OCI-LY7 (cell line): ENCODE data around the gene RIMS4. TPM values are rescaled to one million over a fixed set of nuclear protein-coding genes. Genes with fewer than 3 reads are reported as not detected.

Source experiments
- BruUV-seq: library from RNA; stranded (reverse); fragments of 400-500 nt; replicated peaks from 2 replicates; lab custom pipeline; 2021; lab: Mats Ljungman, UMichigan
- CTCF ChIA-PET: fragments of 300-600 bp; sonication (Branson Sonifier 250); formaldehyde crosslinking; loops from one replicate; lab custom pipeline; 2022; ENCODE audit warnings: antibody characterized with exemption; ENCODE audit not compliant: unreplicated experiment; lab: Charles Lee
- POLR2A ChIA-PET: fragments of 300-600 bp; sonication (Branson Sonifier 250); formaldehyde crosslinking; loops from one replicate; lab custom pipeline; 2022; ENCODE audit warnings: antibody characterized with exemption; lab: Charles Lee
- DNase-seq: peaks from one replicate; pipeline ENCODE4 v3.0.0-alpha.2; 2015; ENCODE audit warnings: low spot score
- H2AFZ ChIP-seq: fragments of 200-600 bp; sonication (generic), shearing (Covaris generic); 2 replicates; pipeline ENCODE4 v1.6.1; 2014; ENCODE audit warnings: mild to moderate bottlenecking, antibody characterized with exemption, low read length, moderate library complexity
- H3K27ac ChIP-seq: fragments of 200-600 bp; sonication (generic); 2 replicates; pipeline ENCODE4 v1.5.1; 2014; ENCODE audit warnings: mixed run types, low read depth, mild to moderate bottlenecking, moderate library complexity, low read length, inconsistent platforms; ENCODE audit not compliant: poor library complexity, severe bottlenecking
- H3K36me3 ChIP-seq: fragments of 200-600 bp; sonication (generic); 2 replicates; pipeline ENCODE4 v1.6.1; 2014; ENCODE audit warnings: mild to moderate bottlenecking, antibody characterized with exemption, low read length, moderate library complexity, mixed read lengths; ENCODE audit not compliant: insufficient read depth
- H3K4me1 ChIP-seq: fragments of 200-600 bp; sonication (generic); 2 replicates; pipeline ENCODE4 v1.5.1; 2014; ENCODE audit warnings: mild to moderate bottlenecking, low read length; ENCODE audit not compliant: insufficient read depth, poor library complexity, severe bottlenecking
- H3K4me2 ChIP-seq: fragments of 200-600 bp; sonication (generic); 2 replicates; pipeline ENCODE4 v1.6.1; 2014; ENCODE audit warnings: mild to moderate bottlenecking, low read length
- H3K4me3 ChIP-seq: fragments of 200-600 bp; sonication (generic); 2 replicates; pipeline ENCODE4 v1.5.1; 2014; ENCODE audit warnings: mild to moderate bottlenecking, low read depth, low read length; ENCODE audit not compliant: poor library complexity, severe bottlenecking
- H3K79me2 ChIP-seq: fragments of 200-600 bp; sonication (generic); 2 replicates; pipeline ENCODE4 v1.6.1; 2016; ENCODE audit warnings: low read depth, mild to moderate bottlenecking, low read length, moderate library complexity, mixed read lengths; ENCODE audit not compliant: insufficient read depth
- H3K9me2 ChIP-seq: fragments of 200-600 bp; sonication (generic); 2 replicates; pipeline ENCODE4 v1.6.1; 2016; ENCODE audit warnings: mild to moderate bottlenecking, low read length, mixed read lengths; ENCODE audit not compliant: insufficient read depth
- H3K9me3 ChIP-seq: fragments of 200-600 bp; sonication (generic); 2 replicates; pipeline ENCODE4 v1.6.1; 2014; ENCODE audit warnings: mild to moderate bottlenecking, mixed run types, low read length, mixed read lengths
- H4K20me1 ChIP-seq: fragments of 200-600 bp; sonication (generic); 2 replicates; pipeline ENCODE4 v1.6.1; 2014; ENCODE audit warnings: mild to moderate bottlenecking, antibody characterized with exemption, low read length, moderate library complexity, mixed read lengths; ENCODE audit not compliant: insufficient read depth
- CTCF ChIP-seq: fragments of 200-600 bp; sonication (generic); conservative IDR thresholded peaks from 2 replicates; pipeline ENCODE4 v1.5.1; 2014; ENCODE audit warnings: mild to moderate bottlenecking, antibody characterized with exemption, low read length, moderate library complexity, mixed read lengths
- EZH2phosphoT487 ChIP-seq: fragments of 200-600 bp; sonication (generic); IDR thresholded peaks from 2 replicates; pipeline ENCODE4 v1.6.1; 2018; ENCODE audit warnings: low read depth, borderline replicate concordance, mild to moderate bottlenecking, mixed run types, antibody characterized with exemption, low read length, moderate library complexity, mixed read lengths
- intact Hi-C: fragments of 100-400 bp; cut with micrococcal nuclease; formaldehyde crosslinking; loops from one replicate; pipeline ENCODE4 v1.10.0; 2022; ENCODE audit not compliant: unreplicated experiment
- total RNA-seq, 2 experiments: library from RNA; depleted of rRNA in 1 of 2; stranded (reverse); fragments of >200 nt in 1 of 2; shearing (Covaris generic) in 1 of 2; gene quantifications; 2 replicates each; pipeline ENCODE4 v1.2.3, GENCODE V29; 2014 to 2022

RIMS4 gene
- total RNA-seq, 2 experiments from 2014 or later = not detected

DNA sequence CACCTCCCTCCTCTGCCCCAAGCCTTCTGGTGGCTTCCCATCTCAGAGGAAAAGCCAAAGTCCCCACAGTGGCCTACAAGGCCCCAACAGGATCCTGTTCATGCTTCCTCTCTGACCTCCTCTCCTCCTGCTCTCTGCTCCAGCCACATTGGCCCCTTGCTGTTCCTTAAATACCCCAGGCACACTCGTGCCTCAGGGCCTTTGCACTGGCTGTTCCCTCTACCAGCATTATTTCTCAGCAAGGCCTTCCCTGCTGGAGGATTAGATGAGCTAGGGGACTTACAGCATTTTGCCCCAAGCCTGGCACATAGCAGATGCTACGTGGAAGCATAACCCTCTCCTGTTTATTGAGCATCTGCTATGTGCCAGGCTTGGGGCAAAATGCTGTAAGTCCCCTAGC lies 87.4 kb downstream of the RIMS4 start:
- DNase-seq = no peak
- H3K4me2 ChIP-seq = no peak overlapping the region
- H3K79me2 ChIP-seq = no peaks in the 10 kb centered on the region
- intact Hi-C loops = no loop called here
- ChIA-PET POLR2A (no interaction called here), CTCF (no interaction called here)
- H3K9me2 ChIP-seq = no peaks in the 10 kb centered on the region
- H3K36me3 ChIP-seq = no peaks in the 10 kb centered on the region
- no TSS peak for BruUV-seq
- H4K20me1 ChIP-seq = no peaks in the 10 kb centered on the region
- H3K4me3 ChIP-seq = no peak overlapping the region
- H2AFZ ChIP-seq = no peak overlapping the region
- no peak overlapping the region for H3K27ac ChIP-seq
- no peak for TF ChIP-seq EZH2phosphoT487
- TF ChIP-seq CTCF = no peak
- H3K4me1 ChIP-seq = no peaks in the 10 kb centered on the region
- H3K9me3 ChIP-seq = no peaks in the 10 kb centered on the region

- DNase-seq = no peak
- ChIA-PET CTCF (no interaction called here), POLR2A (interaction anchor here (0.6 kb wide), 1 partner anchor 401 kb away, joined by 3 read pairs; no protein-coding TSS in a partner anchor)
- no peak for TF ChIP-seq CTCF
- TF ChIP-seq EZH2phosphoT487 = no peak
- H3K4me1 ChIP-seq = no peaks in the 10 kb centered on the region
- no peaks in the 10 kb centered on the region for H3K36me3 ChIP-seq
- no peak overlapping the region for H3K27ac ChIP-seq
- no peaks in the 10 kb centered on the region for H3K79me2 ChIP-seq
- no peak overlapping the region for H3K4me2 ChIP-seq
- no TSS peak for BruUV-seq
- H4K20me1 ChIP-seq = no peaks in the 10 kb centered on the region
- no peaks in the 10 kb centered on the region for H3K9me2 ChIP-seq
- no peaks in the 10 kb centered on the region for H3K9me3 ChIP-seq
- intact Hi-C loops = no loop called here
- H3K4me3 ChIP-seq = no peak overlapping the region
- H2AFZ ChIP-seq = no peak overlapping the region
Observed at GRCh38 chr20:44721785-44722054, 88.6 kb downstream of the RIMS4 start.

DNA sequence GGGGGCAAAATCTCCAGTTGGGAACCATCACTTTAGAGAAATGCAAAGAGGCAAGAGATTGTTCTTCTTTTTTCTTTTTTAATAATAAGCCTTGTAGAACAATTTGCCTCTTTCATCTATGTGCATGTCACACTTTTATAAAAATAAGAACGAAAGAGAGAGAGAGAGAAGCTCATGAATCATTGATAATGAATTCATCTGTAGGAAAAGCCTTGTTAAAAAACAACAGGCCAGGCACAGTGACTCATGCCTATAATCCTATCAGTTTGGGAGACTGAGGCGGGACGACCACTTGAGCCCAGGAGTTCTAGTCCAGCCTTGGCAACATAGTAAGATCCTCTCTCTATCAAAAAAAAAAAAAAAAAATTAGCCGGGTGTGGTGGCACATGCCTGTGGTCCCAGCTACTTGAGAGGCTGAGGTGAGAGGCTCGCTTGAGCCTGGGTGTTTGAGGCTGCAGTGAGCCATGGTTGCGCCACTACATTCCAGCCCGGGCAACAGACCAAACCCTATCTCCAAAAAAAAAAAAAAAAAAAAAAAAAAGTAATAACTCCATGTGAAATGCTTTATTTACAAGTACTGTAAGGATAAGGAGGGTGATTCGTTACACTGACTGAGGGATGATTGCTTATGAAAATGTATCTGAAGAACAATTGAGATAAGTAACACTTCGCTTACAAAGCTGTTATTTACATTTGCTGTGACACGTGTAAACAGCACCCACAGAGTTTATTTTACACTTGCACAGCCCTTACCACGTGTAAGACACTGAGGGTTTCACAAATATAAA lies 89.2 kb downstream of the RIMS4 start:
- no peaks in the 10 kb centered on the region for H3K79me2 ChIP-seq
- intact Hi-C loops = no loop called here
- no peak overlapping the region for H3K4me3 ChIP-seq
- H2AFZ ChIP-seq = no peak overlapping the region
- POLR2A ChIA-PET = interaction anchor here (0.6 to 0.7 kb wide), 2 partner anchors 31 to 401 kb away, joined by 3 to 5 read pairs; no protein-coding TSS in a partner anchor
- H3K9me3 ChIP-seq = no peaks in the 10 kb centered on the region
- TF ChIP-seq CTCF = no peak
- TF ChIP-seq EZH2phosphoT487 = no peak
- H3K9me2 ChIP-seq = no peaks in the 10 kb centered on the region
- no peak overlapping the region for H3K27ac ChIP-seq
- H4K20me1 ChIP-seq = no peaks in the 10 kb centered on the region
- H3K4me2 ChIP-seq = no peak overlapping the region
- CTCF ChIA-PET = no interaction called here
- H3K4me1 ChIP-seq = no peaks in the 10 kb centered on the region
- no TSS peak for BruUV-seq
- H3K36me3 ChIP-seq = no peaks in the 10 kb centered on the region
- DNase-seq = no peak
